Cardiac septum (tissue), 1 donor: ENCODE results near the gene SUSD5. TPM values are rescaled to one million over a fixed set of nuclear protein-coding genes. Genes with fewer than 3 reads are reported as not detected.
"Not testable (repeated sequence)": the region's sequence is repeated elsewhere in the genome, so short reads cannot be mapped to it uniquely, and the experiment has no call there.

Experiments used
- DNase-seq: peaks from one replicate; pipeline ENCODE4 v3.0.0-alpha.2; 2020; ENCODE audit warnings: low spot score
- intact Hi-C: fragments of 100-400 bp; cut with DNase I; formaldehyde crosslinking; loops from one replicate; pipeline ENCODE4 v1.14.0; 2022
- total RNA-seq: library from RNA; stranded (reverse); fragmentation: NEBNext Ultra II Directional; extraction: Animal tissue kit (Norgen Biotek cat#: 25700); gene quantifications from one replicate; pipeline ENCODE4 v1.2.1, GENCODE V29; 2021
- donor health status: DM: no; HTN: no; CAD: no.

SUSD5 gene
- total RNA-seq, 1 donor from 2014 or later, result 0.78 TPM

DNA sequence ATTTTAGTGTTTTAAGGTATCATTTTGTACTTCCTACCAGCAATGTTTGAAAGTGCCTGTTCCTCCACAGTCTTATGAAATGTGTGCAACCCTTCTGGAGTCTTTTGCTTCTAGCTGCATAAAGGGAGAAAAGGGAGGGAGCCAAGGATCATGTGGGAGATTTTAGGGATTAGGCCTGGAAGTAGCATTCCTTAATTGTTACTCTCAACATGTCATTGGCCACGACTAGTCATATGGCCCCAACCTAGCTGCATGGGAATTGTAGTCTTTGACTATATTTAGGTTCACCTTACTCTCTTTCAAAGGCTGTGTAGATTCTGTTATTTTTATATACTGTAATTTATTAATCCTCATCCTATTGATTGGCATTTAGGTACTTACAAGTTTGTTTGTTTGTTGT is 89.9 kb downstream of the SUSD5 start:
- intact Hi-C loops, result no loop called here
- DNase-seq, result no peak

DNA sequence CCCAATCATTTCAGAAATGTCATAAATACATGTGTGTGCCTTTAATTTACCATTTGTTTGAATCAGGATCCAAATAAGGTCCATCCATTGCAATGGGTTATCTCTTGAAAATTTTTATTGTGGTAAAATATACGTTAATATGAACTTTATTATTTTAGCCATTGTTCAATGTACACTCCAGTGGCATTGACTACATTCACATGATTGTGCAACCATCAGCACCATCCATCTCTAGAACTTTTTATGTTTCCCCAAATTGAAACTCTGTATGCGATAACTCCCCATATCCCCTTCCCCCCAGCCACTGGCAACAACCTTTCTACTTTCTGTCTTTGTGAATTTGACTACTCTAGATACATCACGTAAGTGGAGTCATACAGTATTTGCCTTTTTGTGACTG is 92.8 kb downstream of the SUSD5 start:
- no peak for DNase-seq
- intact Hi-C loops, result no loop called here

DNA sequence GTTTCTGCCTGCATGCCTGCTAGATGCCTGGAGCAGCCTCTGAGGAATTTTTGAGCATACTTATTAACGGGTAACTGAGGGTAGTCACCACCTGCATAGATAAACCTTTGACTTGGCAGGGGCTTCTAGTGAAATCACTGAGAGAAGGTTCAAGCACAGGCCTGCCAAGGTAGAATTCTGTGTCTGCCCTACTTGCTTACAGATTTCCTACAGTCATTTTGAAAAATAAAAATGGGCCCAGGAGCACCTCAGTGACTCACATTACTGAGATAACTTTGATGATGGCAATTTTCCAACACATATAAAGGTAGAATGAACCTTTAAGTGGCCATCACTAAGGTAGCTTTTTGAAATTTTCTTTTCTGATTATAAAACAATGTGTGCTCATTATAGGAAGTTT is 94.0 kb downstream of the SUSD5 start:
- intact Hi-C loops, result no loop called here
- no peak for DNase-seq

DNA sequence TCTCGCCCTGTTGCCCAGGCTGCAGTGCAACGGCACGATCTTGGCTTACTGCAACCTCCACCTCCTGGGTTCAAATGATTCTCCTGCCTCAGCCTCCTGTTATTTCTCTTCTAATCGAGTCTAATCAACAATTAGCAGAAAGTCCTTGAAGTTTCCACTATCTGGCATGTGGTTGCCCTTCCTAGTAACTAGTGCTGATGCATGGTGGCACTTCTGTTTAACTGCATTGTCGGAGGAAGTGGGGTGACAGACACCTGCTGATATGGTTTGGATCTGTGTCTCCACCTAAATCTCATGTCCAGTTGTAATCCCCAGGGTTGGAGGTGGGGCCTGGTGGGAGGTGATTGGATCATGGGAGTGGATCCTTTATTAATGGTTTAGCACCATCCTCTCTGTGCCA is 95.6 kb downstream of the SUSD5 start:
- DNase-seq, result no peak
- intact Hi-C loops, result no loop called here

GRCh38 chr3:33119891-33120290 is 98.7 kb downstream of the SUSD5 start:
- DNase-seq, result no peak

GRCh38 chr3:33117461-33117860 is 101.1 kb downstream of the SUSD5 start:
- DNase-seq, result no peak
- intact Hi-C loops, result loop anchor here (5.0 to 10.0 kb wide), 2 partner anchors 325 to 677 kb away; partner anchors contain the start of genes PDCD6IP and UBP1

More at GRCh38 chr3:33119891-33120290, 98.7 kb downstream of the SUSD5 start:
- intact Hi-C loops, result loop anchor here (5.0 to 10.0 kb wide), 2 partner anchors 322 to 675 kb away; partner anchors contain the start of genes PDCD6IP and UBP1

DNA sequence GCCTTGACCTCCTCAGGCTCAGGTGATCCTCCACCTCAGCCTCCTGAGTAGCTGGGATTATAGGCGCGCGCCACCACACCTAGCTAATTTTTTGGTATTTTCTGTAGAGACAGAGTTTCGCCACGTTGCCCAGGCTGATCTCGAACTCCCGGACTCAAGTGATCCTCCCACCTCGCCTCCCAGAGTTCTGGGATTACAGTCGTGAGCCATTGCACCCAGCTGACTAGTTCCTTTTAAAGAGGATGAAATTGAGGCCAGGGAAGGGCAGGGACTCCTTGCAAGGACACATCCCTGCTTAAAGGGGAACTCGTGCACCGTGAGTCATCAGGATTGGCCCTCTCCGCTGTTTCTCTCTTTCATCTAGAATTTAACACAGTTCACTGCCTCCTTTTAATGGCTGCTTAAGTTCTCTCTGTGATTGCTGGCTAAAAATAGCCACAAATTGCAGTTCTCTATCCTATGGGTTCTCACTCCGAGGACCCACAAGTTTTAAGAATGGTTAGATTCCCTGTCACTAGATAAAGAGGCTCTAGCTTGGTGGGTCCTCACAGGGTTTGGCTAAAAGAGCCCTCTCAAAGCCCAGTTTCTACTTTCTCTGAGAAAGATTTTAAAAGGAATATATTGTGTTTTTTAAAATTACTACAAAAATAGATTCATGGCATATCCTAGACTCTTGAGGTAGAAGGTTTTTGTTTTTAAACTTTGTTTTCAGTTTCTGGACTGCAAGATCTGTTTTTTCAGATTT is 103.4 kb downstream of the SUSD5 start:
- DNase-seq, result peak; percentile 89
- intact Hi-C loops, result loop anchor here (5.0 to 10.0 kb wide), 2 partner anchors 327 to 680 kb away; partner anchors contain the start of genes PDCD6IP and UBP1

DNA sequence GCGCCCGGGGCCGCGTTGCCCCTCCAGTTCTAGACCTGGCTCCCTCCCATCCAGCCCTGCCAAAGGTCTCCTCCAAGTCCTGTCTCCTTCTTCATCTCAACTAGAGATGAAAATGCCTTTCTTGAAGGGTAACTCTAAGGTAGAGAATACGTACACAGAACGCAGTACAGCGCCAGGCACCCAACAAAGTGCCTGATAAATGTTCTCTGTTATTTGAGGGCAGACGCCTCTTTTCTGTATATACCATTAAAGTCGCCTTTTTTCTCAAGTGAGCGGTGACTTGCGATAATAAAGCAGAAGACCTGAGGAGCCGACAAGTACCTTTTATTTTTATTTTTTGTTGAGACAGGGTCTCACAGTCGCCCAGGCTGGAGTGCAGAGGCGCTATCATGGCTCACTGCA is 104.0 kb downstream of the SUSD5 start:
- no peak for DNase-seq
- intact Hi-C loops, result loop anchor here (1.0 to 10.0 kb wide), 3 partner anchors 17 to 680 kb away; partner anchors contain the start of genes GLB1, PDCD6IP, TMPPE and UBP1

DNA sequence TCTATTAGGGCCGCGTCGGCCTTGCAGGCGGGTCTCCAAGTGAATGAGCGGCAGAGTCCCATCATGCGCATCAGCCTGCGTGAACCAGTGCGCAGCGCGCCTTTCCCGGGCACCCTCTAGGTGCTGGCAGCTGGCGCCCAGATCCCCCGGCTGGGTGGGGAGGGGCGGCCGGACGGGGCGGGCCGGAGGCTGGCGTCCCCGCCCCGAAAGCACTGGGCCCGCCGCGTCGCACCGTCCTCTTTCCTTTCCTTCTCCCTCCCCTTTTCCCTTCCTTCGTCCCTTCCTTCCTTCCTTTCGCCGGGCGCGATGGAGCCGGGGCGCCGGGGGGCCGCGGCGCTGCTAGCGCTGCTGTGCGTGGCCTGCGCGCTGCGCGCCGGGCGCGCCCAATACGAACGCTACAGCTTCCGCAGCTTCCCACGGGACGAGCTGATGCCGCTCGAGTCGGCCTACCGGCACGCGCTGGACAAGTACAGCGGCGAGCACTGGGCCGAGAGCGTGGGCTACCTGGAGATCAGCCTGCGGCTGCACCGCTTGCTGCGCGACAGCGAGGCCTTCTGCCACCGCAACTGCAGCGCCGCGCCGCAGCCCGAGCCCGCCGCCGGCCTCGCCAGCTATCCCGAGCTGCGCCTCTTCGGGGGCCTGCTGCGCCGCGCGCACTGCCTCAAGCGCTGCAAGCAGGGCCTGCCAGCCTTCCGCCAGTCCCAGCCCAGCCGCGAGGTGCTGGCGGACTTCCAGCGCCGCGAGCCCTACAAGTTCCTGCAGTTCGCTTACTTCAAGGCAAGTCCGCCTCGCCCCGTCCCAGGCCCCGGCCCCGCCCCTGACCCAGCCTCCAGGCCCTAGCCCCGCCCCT is 104.6 kb downstream of the SUSD5 start, which contains the start of gene CRTAP:
Gene CRTAP (plus strand): TSS at position 243 of the 850 bp plus-strand sequence. CDS start 64 bp downstream, at position 307.
- DNase-seq, result peak; percentile 98
- intact Hi-C loops, result loop anchor here (1.0 to 10.0 kb wide), 2 partner anchors 17 to 681 kb away; partner anchors contain the start of genes GLB1, PDCD6IP and TMPPE

GRCh38 chr3:33111581-33111980 is 107.0 kb downstream of the SUSD5 start:
- intact Hi-C loops, result loop anchor here (10.0 kb wide), 1 partner anchor 683 kb away; the partner anchor contains the start of gene PDCD6IP

GRCh38 chr3:33106854-33107253 is 111.8 kb downstream of the SUSD5 start:
- DNase-seq, intact Hi-C loops: not testable (repeated sequence)

More at GRCh38 chr3:33111581-33111980, 107.0 kb downstream of the SUSD5 start:
- no peak for DNase-seq

- intact Hi-C loops, result no loop called here
- no peak for DNase-seq
Measured at GRCh38 chr3:33105341-33105948, 113.2 kb downstream of the SUSD5 start.

DNA sequence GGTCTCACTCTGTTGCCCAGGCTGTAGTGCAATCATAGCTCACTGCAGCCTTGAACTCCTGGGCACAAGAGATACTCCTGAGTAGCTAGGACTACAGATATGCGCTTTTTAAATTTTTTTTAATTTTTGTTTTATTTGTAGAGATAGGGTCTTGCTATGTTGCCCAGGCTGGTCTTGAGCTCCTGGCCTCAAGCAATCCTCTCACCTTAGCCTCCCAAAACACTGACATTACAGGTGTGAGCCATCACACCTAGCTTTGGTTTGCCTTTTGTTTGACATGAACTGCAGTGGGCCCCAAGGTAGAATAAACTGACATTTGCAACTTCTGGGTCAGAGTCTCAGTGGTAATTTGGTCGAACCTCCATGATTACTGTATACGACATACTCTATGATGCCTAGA is 113.8 kb downstream of the SUSD5 start:
- intact Hi-C loops, result no loop called here
- DNase-seq, result no peak

DNA sequence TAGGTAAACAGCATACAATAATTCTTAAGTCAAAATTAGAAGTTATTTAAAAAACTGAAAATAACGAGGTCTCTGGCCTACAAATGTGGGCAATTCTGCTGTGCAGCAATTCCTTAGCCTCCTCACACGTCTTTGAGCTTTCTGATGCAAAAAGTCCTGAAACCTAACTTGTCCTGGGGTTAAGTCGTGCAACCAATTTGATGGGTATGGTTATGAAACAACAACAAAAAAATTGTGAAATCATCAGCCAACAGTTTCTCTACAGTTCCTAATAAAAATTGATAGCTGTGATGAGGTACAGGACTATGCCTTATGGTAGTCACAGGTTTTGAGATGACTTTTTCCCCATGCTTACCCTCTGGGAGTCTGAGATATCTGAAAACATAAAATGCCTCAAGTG is 115.1 kb downstream of the SUSD5 start:
- DNase-seq, result no peak
- intact Hi-C loops, result no loop called here

GRCh38 chr3:33103034-33103433 is 115.6 kb downstream of the SUSD5 start:
- intact Hi-C loops, result no loop called here
- DNase-seq, result no peak

DNA sequence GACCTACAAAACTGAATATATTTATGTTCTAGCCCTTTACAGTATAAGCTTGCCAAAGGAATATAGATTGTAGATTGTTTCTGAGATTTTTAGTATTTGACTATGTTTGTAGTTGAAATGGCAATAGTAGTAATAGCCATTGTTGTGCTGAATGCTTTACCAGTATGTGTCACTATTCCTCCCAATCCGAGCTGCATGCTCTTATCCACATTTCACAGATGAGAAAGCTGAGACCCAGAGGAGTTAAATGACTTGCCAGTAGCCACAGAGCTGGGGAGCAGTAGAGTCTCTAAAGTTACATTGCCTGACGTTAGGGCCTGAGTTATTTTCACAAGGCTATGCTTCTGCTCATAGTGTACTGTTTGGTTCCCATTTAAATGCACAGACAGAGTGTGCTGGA is 118.4 kb downstream of the SUSD5 start:
- DNase-seq, result no peak
- intact Hi-C loops, result no loop called here
